ENCODE results near the gene KLF6.
"Not testable (repeated sequence)": the region's sequence is repeated elsewhere in the genome, so short reads cannot be mapped to it uniquely, and the experiment has no call there.

Gene KLF6

DNA sequence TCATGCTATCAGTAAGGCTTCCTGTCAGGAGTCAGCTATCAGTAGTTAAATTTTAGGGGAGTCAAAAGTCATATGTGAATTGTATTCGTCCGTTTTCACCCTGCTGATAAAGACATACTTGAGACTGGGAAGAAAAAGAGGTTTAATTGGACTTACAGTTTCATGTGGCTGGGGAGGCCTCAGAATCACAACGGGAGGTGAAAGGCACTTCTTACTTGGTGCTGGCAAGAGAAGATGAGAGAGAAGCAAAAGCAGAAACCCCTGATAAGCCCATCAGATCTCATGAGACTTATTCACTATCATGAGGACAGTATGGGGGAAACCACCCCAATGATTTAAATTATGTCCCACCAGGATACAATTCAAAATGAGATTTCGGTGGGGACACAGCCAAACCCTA lies 47.1 kb downstream of the KLF6 start:
- in situ Hi-C loops (cut with HindIII; ENCODE audit: low sequenced_read_pairs), result no loop called here

GRCh38 chr10:3735175-3735574 lies 49.8 kb downstream of the KLF6 start:
- in situ Hi-C loops (cut with HindIII; ENCODE audit: low sequenced_read_pairs), result no loop called here

GRCh38 chr10:3734111-3734510 lies 50.9 kb downstream of the KLF6 start:
- in situ Hi-C loops (cut with HindIII; ENCODE audit: low sequenced_read_pairs), result no loop called here

DNA sequence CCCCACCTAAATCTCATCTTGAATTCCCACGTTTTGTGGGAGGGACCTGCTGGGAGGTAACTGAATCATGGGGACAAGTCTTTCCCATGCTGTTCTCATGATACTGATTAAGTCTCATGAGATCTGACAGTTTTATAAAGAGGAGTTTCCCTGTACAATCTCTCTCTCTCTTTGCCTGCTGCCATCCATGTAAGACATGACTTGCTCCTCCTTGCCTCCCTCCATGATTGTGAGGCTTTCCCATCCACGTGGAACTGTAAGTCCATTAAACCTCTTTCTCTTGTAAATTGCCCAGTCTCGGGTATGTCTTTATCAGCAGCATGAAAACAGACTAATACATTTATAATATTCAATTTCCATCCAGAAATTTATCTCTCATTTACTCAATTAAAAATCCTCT lies 52.8 kb downstream of the KLF6 start:
- in situ Hi-C loops (cut with HindIII; ENCODE audit: low sequenced_read_pairs), result not testable (repeated sequence)

DNA sequence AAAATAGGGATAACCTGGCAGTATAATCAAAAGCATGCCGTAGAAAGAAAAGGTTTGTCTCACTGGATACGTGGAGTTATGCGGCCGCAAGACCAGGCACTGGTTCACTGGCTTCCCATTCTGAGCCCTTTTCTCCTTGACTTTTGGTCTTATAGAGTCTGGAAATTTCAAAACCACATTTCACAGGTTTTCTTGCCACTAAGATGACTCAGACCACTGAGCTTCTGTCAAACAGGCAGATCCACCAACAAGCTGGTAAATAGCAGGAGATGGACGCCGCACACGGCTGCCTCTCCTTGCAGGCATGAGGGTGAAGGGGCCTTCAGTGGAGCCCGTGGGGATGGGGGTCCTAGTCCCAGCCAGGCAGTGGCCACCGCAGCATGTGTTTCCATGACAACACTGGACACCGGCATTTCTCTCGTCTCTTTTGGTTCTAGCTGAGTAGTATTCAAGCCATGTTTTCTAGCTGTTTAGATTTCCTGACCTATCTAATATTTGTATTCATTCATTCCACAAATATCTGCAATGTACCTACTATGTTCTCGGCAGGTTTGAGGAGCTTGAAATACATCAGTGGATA lies 55.5 kb downstream of the KLF6 start:
- in situ Hi-C loops (cut with HindIII; ENCODE audit: low sequenced_read_pairs), result no loop called here

- in situ Hi-C loops (cut with HindIII; ENCODE audit: low sequenced_read_pairs), result no loop called here
Measured at GRCh38 chr10:3728563-3728962, 56.4 kb downstream of the KLF6 start.

GRCh38 chr10:3727268-3727667 lies 57.7 kb downstream of the KLF6 start:
- in situ Hi-C loops (cut with HindIII; ENCODE audit: low sequenced_read_pairs), result no loop called here

Measured in DLD1 (cell line).